Mammary epithelial cell (primary cell): Measurements from ENCODE around the gene TEAD1.
A peak's percentile ranks its signal among the peaks of the same experiment; 100 is the strongest.

Experiments used
- EZH2 ChIP-seq: IDR thresholded peaks from 2 replicates; pipeline ENCODE4 v1.6.1; 2012; ENCODE audit warnings: low read length, inconsistent platforms, borderline replicate concordance
- TF ChIP-seq, protein P1 (sequence below), 2 donors: IDR thresholded peaks in 1 of 2; conservative IDR thresholded peaks in 1 of 2; 2 replicates each; pipeline ENCODE4 v1.5.1; 2011 to 2012; ENCODE audit warnings: inconsistent platforms in 2 of 2, low read length in 2 of 2, mild to moderate bottlenecking in 2 of 2, control low read depth in 1 of 2, low read depth in 1 of 2; ENCODE audit not compliant: insufficient read depth in 1 of 2; ENCODE audit errors: extremely low read depth in 1 of 2

DNA sequence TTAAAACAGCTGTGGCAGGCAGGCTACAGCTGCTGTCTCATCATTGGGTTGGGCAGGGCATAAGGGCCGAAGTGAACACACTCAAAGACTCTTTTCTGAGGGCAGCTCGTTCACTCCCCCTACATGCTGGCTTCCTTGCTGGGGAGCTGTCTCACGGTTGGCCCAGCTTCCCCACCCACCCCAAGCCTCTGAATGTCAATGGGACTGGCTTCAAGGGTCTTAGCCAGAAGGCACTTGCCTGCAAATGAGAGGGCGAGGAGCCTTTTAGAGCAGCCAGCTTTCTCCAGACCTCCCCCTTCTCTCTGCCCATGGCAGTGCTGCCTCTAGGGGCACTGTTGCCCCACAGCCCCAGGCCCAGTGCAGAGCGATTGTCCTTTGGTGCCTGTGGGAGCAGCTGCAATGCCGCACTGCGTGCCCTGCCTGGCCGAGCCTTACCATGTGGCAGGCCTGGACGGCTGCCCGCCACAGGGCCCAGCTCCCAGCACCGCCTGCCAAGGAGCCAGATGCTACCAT, 240.2 kb downstream of the TEAD1 start:
- TF ChIP-seq, protein P1, sequence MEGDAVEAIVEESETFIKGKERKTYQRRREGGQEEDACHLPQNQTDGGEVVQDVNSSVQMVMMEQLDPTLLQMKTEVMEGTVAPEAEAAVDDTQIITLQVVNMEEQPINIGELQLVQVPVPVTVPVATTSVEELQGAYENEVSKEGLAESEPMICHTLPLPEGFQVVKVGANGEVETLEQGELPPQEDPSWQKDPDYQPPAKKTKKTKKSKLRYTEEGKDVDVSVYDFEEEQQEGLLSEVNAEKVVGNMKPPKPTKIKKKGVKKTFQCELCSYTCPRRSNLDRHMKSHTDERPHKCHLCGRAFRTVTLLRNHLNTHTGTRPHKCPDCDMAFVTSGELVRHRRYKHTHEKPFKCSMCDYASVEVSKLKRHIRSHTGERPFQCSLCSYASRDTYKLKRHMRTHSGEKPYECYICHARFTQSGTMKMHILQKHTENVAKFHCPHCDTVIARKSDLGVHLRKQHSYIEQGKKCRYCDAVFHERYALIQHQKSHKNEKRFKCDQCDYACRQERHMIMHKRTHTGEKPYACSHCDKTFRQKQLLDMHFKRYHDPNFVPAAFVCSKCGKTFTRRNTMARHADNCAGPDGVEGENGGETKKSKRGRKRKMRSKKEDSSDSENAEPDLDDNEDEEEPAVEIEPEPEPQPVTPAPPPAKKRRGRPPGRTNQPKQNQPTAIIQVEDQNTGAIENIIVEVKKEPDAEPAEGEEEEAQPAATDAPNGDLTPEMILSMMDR (conservative IDR thresholded peaks at IDR 0.05 in 1 of 2, IDR thresholded peaks at IDR 0.05 in 1 of 2; ENCODE audit: extremely low read depth in 1 of 2, insufficient read depth in 1 of 2, low read depth in 1 of 2, low read length in 2 of 2), result peak; percentile 71 to 74
- TF ChIP-seq EZH2, result no peak
